Esophagus muscularis mucosa (tissue), 4 donors: ENCODE data around the gene IKZF3. TPM values are rescaled to one million over a fixed set of nuclear protein-coding genes. Genes with fewer than 3 reads are reported as not detected.
"Not testable (repeated sequence)": the region's sequence is repeated elsewhere in the genome, so short reads cannot be mapped to it uniquely, and the experiment has no call there.

Experiments
- DNase-seq: peaks from one replicate; pipeline ENCODE4 v3.0.0-alpha.2; 2017; ENCODE audit errors: extremely low spot score
- H3K27ac ChIP-seq, 4 donors: fragments of 200-600 bp; sonication (generic); replicated peaks in 1 of 4; 1 replicate in 3 of 4; 2 replicates in 1 of 4; pipeline ENCODE4 v1.5.1; 2016 to 2019; ENCODE audit warnings: mild to moderate bottlenecking in 1 of 4
- H3K27me3 ChIP-seq, 4 donors: fragments of 200-600 bp; sonication (generic); one replicate each; pipeline versions ENCODE4 v1.5.1 to v1.6.0; 2016 to 2019
- H3K36me3 ChIP-seq, 4 donors: fragments of 200-600 bp; sonication (generic); one replicate each; pipeline ENCODE4 v1.5.1; 2016 to 2019
- H3K4me1 ChIP-seq, 4 donors: fragments of 200-600 bp; sonication (generic); one replicate each; pipeline ENCODE4 v1.5.1; 2016 to 2019
- H3K4me3 ChIP-seq, 4 donors: fragments of 200-600 bp; sonication (generic); 1 replicate in 2 of 4; 2 replicates in 2 of 4; pipeline ENCODE4 v1.5.1; 2016 to 2019; ENCODE audit warnings: mild to moderate bottlenecking in 4 of 4, moderate library complexity in 1 of 4
- H3K9me3 ChIP-seq, 4 donors: fragments of 200-600 bp; sonication (generic); 1 replicate in 3 of 4; 2 replicates in 1 of 4; pipeline ENCODE4 v1.5.1; 2016 to 2019
- EP300 ChIP-seq: sonication (generic); formaldehyde crosslinking; IDR thresholded peaks from one replicate; pipeline ENCODE4 v1.6.1; 2017; ENCODE audit warnings: antibody characterized with exemption
- POLR2A ChIP-seq: fragments of 450-650 bp; IDR thresholded peaks from one replicate; pipeline ENCODE4 v1.6.1; 2017; ENCODE audit warnings: antibody characterized with exemption, moderate library complexity, mild to moderate bottlenecking, low read depth
- POLR2AphosphoS5 ChIP-seq, 2 donors: sonication (generic); formaldehyde crosslinking; IDR thresholded peaks; one replicate each; pipeline ENCODE4 v1.6.1; 2017; ENCODE audit warnings: antibody characterized with exemption in 2 of 2
- WGBS: methylation state at CpG from one replicate; pipeline ENCODE4 v1.1.5; 2018; 5-methylcytosine and 5-hydroxymethylcytosine counted together
- intact Hi-C: fragments of 100-400 bp; cut with DNase I; formaldehyde crosslinking; loops from one replicate; pipeline ENCODE4 v1.15.1; 2023
- total RNA-seq, 4 donors: library from RNA; depleted of rRNA; stranded (reverse); fragments of >200 nt; gene quantifications; one replicate each; pipeline versions ENCODE4 v1.1.0 to v1.2.1, GENCODE V29; 2016
- TF ChIP-seq, protein P1 (sequence below), 3 experiments: fragments of 200-600 bp in 2 of 3; fragments of 450-650 bp in 1 of 3; sonication (generic) in 2 of 3; IDR thresholded peaks; one replicate each; pipeline ENCODE4 v1.5.1; 2017 to 2019; ENCODE audit warnings: antibody characterized with exemption in 3 of 3, mild to moderate bottlenecking in 2 of 3, moderate library complexity in 1 of 3

IKZF3 gene
- total RNA-seq, 4 donors from 2014 or later = 0.83 to 3.8 (median 1.3) TPM

DNA sequence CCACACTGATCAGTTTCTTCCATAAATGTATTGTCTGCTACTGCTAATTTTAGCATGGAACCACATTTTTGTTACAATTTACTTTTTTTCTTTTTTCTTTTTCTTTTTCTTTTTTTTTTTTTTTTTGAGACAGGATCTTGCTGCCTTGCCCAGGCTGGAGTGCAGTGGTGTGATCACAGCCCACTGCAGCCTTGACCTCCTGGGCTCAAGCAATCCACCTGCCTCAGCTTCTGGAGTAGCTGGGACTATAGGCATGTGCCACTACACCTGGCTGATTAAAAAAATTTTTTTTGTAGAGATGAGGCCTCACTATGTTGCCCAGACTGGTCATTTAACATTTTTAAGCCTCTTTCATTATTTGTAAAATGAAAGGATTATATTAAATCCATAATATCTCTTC is 23.0 kb upstream of the IKZF3 start:
- H3K27ac ChIP-seq = no peak overlapping the region
- peaks cover 0 to 4% (median 0%) of the 10 kb centered on the region in 4 donors for H3K9me3 ChIP-seq
- no peaks in the 10 kb centered on the region for H3K4me1 ChIP-seq
- no peaks in the 10 kb centered on the region for H3K36me3 ChIP-seq
- no peak for DNase-seq
- peaks cover 0 to 66% (median 3%) of the 10 kb centered on the region in 4 donors for H3K27me3 ChIP-seq
- H3K4me3 ChIP-seq = no peak overlapping the region
- TF ChIP-seq POLR2A = no peak
- no peak for TF ChIP-seq POLR2AphosphoS5 (IDR thresholded peaks at IDR 0.05)
- no peak for TF ChIP-seq EP300
- TF ChIP-seq, protein P1, sequence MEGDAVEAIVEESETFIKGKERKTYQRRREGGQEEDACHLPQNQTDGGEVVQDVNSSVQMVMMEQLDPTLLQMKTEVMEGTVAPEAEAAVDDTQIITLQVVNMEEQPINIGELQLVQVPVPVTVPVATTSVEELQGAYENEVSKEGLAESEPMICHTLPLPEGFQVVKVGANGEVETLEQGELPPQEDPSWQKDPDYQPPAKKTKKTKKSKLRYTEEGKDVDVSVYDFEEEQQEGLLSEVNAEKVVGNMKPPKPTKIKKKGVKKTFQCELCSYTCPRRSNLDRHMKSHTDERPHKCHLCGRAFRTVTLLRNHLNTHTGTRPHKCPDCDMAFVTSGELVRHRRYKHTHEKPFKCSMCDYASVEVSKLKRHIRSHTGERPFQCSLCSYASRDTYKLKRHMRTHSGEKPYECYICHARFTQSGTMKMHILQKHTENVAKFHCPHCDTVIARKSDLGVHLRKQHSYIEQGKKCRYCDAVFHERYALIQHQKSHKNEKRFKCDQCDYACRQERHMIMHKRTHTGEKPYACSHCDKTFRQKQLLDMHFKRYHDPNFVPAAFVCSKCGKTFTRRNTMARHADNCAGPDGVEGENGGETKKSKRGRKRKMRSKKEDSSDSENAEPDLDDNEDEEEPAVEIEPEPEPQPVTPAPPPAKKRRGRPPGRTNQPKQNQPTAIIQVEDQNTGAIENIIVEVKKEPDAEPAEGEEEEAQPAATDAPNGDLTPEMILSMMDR (IDR thresholded peaks at IDR 0.05) = no peak
- intact Hi-C loops = no loop called here

DNA sequence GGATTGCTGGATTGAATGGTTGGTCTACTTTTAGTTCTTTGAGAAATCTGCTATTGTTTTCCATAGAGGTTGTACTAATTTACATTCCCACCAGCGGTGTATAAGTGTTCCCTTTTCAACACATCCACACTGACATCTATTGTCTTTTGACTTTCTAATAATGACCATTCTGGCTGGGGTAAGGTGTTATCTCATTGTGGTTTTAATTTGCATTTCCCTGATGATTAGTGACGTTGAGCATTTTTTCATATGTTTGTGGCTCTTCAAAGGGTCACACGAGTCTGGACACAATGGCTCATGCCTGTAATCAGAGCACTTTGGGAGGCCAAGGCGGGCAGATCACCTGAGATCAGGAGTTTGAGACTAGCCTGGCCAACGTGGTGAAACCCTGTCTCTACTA is 22.0 kb upstream of the IKZF3 start:
- H3K27ac ChIP-seq, H3K9me3 ChIP-seq, H3K4me3 ChIP-seq, intact Hi-C loops, DNase-seq, H3K4me1 ChIP-seq, H3K36me3 ChIP-seq: not testable (repeated sequence)
- WGBS = 66% methylated on average over 5 of the region's 5 CpGs
- H3K27me3 ChIP-seq = peaks cover 0 to 56% (median 3%) of the 10 kb centered on the region in 4 donors

DNA sequence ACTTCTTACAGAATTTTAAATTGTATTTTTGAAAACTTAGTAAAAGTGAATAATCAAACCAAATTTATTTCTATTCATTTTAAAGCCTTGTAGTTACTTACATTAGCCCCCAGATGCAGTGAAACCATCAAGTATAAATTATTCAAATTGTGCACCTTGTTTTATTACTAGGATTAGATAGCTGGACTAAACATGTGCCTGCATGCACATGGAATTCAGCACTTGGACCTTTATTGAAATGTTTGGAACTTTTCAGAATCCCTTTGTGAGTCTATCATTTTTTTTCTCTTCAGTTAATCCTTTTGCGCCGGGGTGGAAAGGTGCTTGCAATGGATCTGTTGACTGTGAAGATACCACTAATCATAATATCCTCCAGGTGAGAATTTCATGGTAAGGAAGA is 8.6 kb upstream of the IKZF3 start:
- peaks cover 0 to 4% (median 0%) of the 10 kb centered on the region in 4 donors for H3K4me1 ChIP-seq
- TF ChIP-seq, protein P1 (IDR thresholded peaks at IDR 0.05) = no peak
- TF ChIP-seq POLR2A (no peak), EP300 (no peak), POLR2AphosphoS5 (IDR thresholded peaks at IDR 0.05) (no peak)
- no peaks in the 10 kb centered on the region for H3K36me3 ChIP-seq
- no peak overlapping the region for H3K4me3 ChIP-seq
- H3K27me3 ChIP-seq = peaks cover 0 to 39% (median 8%) of the 10 kb centered on the region in 4 donors
- H3K9me3 ChIP-seq = peaks cover 0 to 7% (median 5%) of the 10 kb centered on the region in 4 donors
- 86% methylated on average over 2 of the region's 2 CpGs for WGBS
- no peak for DNase-seq
- intact Hi-C loops = no loop called here
- H3K27ac ChIP-seq = no peak overlapping the region

DNA sequence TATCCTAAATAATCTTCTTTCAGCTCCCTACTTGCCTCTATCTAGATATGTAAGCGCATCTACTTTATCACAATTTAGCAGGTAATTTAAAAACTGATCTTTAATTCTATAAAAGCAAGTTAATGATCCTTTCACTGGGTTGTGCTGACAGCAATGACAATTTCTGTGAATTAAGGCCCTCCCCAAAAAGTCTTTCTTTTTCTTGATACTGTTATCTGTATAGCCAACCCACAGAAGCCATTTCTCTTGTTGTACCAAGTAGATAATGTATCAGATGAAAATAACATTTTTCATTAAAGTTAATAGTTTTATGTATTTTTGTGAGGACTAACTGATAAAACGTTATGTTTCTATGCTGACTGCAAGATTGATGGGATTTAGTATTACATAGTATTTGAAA is 7.7 kb upstream of the IKZF3 start:
- Histone ChIP-seq H3K27ac (no peak overlapping the region), H3K27me3 (peaks cover 0 to 41% (median 14%) of the 10 kb centered on the region in 4 donors), H3K4me1 (peaks cover 0 to 4% (median 0%) of the 10 kb centered on the region in 4 donors), H3K36me3 (no peaks in the 10 kb centered on the region), H3K4me3 (no peak overlapping the region), H3K9me3 (peaks cover 0 to 12% (median 10%) of the 10 kb centered on the region in 4 donors)
- intact Hi-C loops = no loop called here
- TF ChIP-seq POLR2AphosphoS5 (IDR thresholded peaks at IDR 0.05) = no peak
- no peak for TF ChIP-seq POLR2A
- TF ChIP-seq EP300 = no peak
- TF ChIP-seq, protein P1 (IDR thresholded peaks at IDR 0.05) = no peak
- no peak for DNase-seq
- 73% methylated on average over 2 of the region's 2 CpGs for WGBS

DNA sequence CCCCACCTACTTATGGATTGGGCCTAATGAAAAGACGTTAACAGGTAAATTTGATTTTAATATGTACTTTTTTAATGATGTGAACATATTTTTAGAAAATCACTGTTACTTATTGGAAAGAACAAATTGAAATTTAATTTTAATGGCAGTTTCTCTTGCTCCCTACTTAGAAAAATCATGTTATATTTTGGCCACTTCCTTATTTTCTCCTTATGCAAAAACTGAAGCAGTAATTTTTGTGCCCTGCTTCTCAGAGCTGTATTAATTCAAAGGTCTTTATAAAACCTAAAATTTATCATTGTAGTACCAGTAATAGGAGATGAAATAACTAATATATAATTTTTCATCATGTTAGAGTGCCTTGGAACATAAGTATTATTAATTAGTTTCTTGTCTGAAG is 6.7 kb upstream of the IKZF3 start:
- Histone ChIP-seq H3K4me1 (peaks cover 0 to 4% (median 0%) of the 10 kb centered on the region in 4 donors), H3K27me3 (peaks cover 0 to 45% (median 14%) of the 10 kb centered on the region in 4 donors), H3K27ac (no peak overlapping the region), H3K9me3 (peaks cover 0 to 12% (median 10%) of the 10 kb centered on the region in 4 donors), H3K4me3 (no peak overlapping the region), H3K36me3 (no peaks in the 10 kb centered on the region)
- WGBS = 95% methylated on average over 1 of the region's 1 CpG
- intact Hi-C loops = no loop called here
- TF ChIP-seq POLR2A (no peak), POLR2AphosphoS5 (IDR thresholded peaks at IDR 0.05) (no peak), EP300 (no peak)
- TF ChIP-seq, protein P1 (IDR thresholded peaks at IDR 0.05) = no peak
- DNase-seq = no peak
